Endothelial cell of umbilical vein (primary cell): ENCODE results near the gene TTLL10. TPM values are rescaled to one million over a fixed set of nuclear protein-coding genes. Genes with fewer than 3 reads are reported as not detected.

Experiments used
- BruUV-seq: library from RNA; stranded (reverse); fragments of 400-500 nt; replicated peaks from 2 replicates; lab custom pipeline; 2021; lab: Mats Ljungman, UMichigan
- CTCF ChIA-PET: fragments of 300-600, 350-600 bp; sonication (Branson Sonifier 250); formaldehyde crosslinking; loops from one replicate; lab custom pipeline; 2021; ENCODE audit warnings: antibody characterized with exemption, inconsistent platforms; lab: Charles Lee
- POLR2A ChIA-PET: fragments of 300-600, 350-600 bp; sonication (Branson Sonifier 250); formaldehyde crosslinking; loops from one replicate; lab custom pipeline; 2021; ENCODE audit warnings: antibody characterized with exemption, inconsistent platforms; lab: Charles Lee
- DNase-seq: peaks from one replicate; pipeline ENCODE4 v3.0.0-alpha.2; 2011; ENCODE audit warnings: low read depth, low spot score
- FAIRE-seq: peaks from 2 replicates; lab custom pipeline; 2011; peaks lifted over from hg19 to GRCh38; lab: Jason Lieb, UNC
- H2AFZ ChIP-seq: 2 replicates; pipeline ENCODE4 v1.6.0; 2012; ENCODE audit warnings: low read depth, low read length, control low read depth, inconsistent platforms
- H3K27ac ChIP-seq: 2 replicates; pipeline ENCODE4 v1.5.1; 2011; ENCODE audit warnings: low read depth, mild to moderate bottlenecking, control low read depth, low read length, moderate library complexity; ENCODE audit not compliant: insufficient read depth
- H3K27me3 ChIP-seq, 2 experiments: 2 replicates each; pipeline versions ENCODE4 v1.6.0 to v1.6.1; 2011; ENCODE audit warnings: low read length in 2 of 2, mixed read lengths in 1 of 2; ENCODE audit not compliant: control insufficient read depth in 2 of 2, insufficient read depth in 2 of 2
- H3K36me3 ChIP-seq, 2 experiments: 2 replicates in 1 of 2; 3 replicates in 1 of 2; pipeline ENCODE4 v1.5.1; 2011; ENCODE audit warnings: low read length in 2 of 2, mild to moderate bottlenecking in 1 of 2, moderate library complexity in 1 of 2; ENCODE audit not compliant: control insufficient read depth in 2 of 2, insufficient read depth in 2 of 2; ENCODE audit errors: extremely low read depth in 1 of 2
- H3K4me1 ChIP-seq: 3 replicates; pipeline ENCODE4 v1.5.1; 2011; ENCODE audit warnings: mild to moderate bottlenecking, low read length; ENCODE audit not compliant: control insufficient read depth, insufficient read depth; ENCODE audit errors: extremely low read depth
- H3K4me2 ChIP-seq: 2 replicates; pipeline ENCODE4 v1.6.1; 2011; ENCODE audit warnings: low read length, control low read depth, mixed read lengths; ENCODE audit not compliant: insufficient read depth
- H3K4me3 ChIP-seq, 3 experiments: fragments of 200-600 bp in 1 of 3; sonication (generic), shearing (Covaris generic) in 1 of 3; replicated peaks in 1 of 3; 2 replicates each; pipeline ENCODE4 v1.5.1; 2011 to 2016; ENCODE audit warnings: control low read depth in 3 of 3, low read length in 3 of 3, mild to moderate bottlenecking in 2 of 3, inconsistent platforms in 1 of 3, low read depth in 1 of 3, moderate library complexity in 1 of 3; ENCODE audit not compliant: insufficient read depth in 1 of 3
- H3K79me2 ChIP-seq: 2 replicates; pipeline ENCODE4 v1.6.0; 2012; ENCODE audit warnings: low read length, inconsistent platforms; ENCODE audit not compliant: control insufficient read depth, insufficient read depth
- H3K9ac ChIP-seq: replicated peaks from 2 replicates; pipeline ENCODE3; 2011; ENCODE audit warnings: low read length, control low read depth; ENCODE audit not compliant: insufficient read depth; ENCODE audit errors: extremely low read depth
- H3K9me1 ChIP-seq: replicated peaks from 3 replicates; pipeline ENCODE4 v1.6.0; 2011; ENCODE audit warnings: mild to moderate bottlenecking, low read length; ENCODE audit not compliant: control insufficient read depth, insufficient read depth; ENCODE audit errors: extremely low read depth
- H3K9me3 ChIP-seq: replicated peaks from 2 replicates; pipeline ENCODE4 v1.5.1; 2012; ENCODE audit warnings: low read length, inconsistent platforms; ENCODE audit not compliant: control insufficient read depth, insufficient read depth
- H4K20me1 ChIP-seq: replicated peaks from 2 replicates; pipeline ENCODE3; 2011; ENCODE audit warnings: mild to moderate bottlenecking, low read length; ENCODE audit not compliant: control insufficient read depth, insufficient read depth; ENCODE audit errors: extremely low read depth
- EZH2 ChIP-seq: IDR thresholded peaks from 2 replicates; pipeline ENCODE4 v1.6.1; 2012; ENCODE audit warnings: borderline replicate concordance, low read depth, mild to moderate bottlenecking, moderate library complexity, low read length, inconsistent platforms; ENCODE audit not compliant: severe bottlenecking
- FOS ChIP-seq: IDR thresholded peaks from 2 replicates; pipeline ENCODE4 v1.6.1; 2011; ENCODE audit warnings: mild to moderate bottlenecking, low read length, moderate library complexity, borderline replicate concordance; ENCODE audit not compliant: insufficient read depth
- GATA2 ChIP-seq: IDR thresholded peaks from 2 replicates; pipeline ENCODE4 v1.7.0; 2011; ENCODE audit warnings: low read depth, mild to moderate bottlenecking, moderate library complexity, mixed read lengths, low read length; ENCODE audit not compliant: insufficient read length, insufficient read depth
- JUN ChIP-seq: IDR thresholded peaks from 2 replicates; pipeline ENCODE4 v1.6.1; 2011; ENCODE audit warnings: borderline replicate concordance, low read depth; ENCODE audit not compliant: insufficient read length, insufficient read depth
- MYC ChIP-seq: IDR thresholded peaks from one replicate; pipeline ENCODE4 v1.6.1; 2011; ENCODE audit warnings: mild to moderate bottlenecking, low read depth, low read length
- POLR2A ChIP-seq: IDR thresholded peaks from 2 replicates; pipeline ENCODE4 v1.6.1; 2012; ENCODE audit warnings: low read depth, mild to moderate bottlenecking, control low read depth, low read length
- POLR2AphosphoS5 ChIP-seq: IDR thresholded peaks from 2 replicates; pipeline ENCODE4 v1.6.1; 2012; ENCODE audit warnings: low read depth, mild to moderate bottlenecking, control low read depth, low read length, moderate library complexity; ENCODE audit not compliant: insufficient read depth
- dilution Hi-C: fragments of 300-500 bp; cut with MboI; formaldehyde crosslinking; loops from one replicate; pipeline ENCODE4 v1.15.0; 2019; ENCODE audit warnings: low sequenced_read_pairs; ENCODE audit not compliant: extremely low pct_ligation_motif_present
- intact Hi-C: fragments of 100-400 bp; cut with micrococcal nuclease; formaldehyde crosslinking; loops from one replicate; pipeline ENCODE4 v1.10.0; 2022
- polyA plus RNA-seq, 4 experiments: library from polyadenylated mRNA; depleted of rRNA in 3 of 4; stranded (reverse) in 3 of 4; unstranded in 1 of 4; fragments of >200 nt; gene quantifications; 2 replicates each; pipeline versions ENCODE4 v1.2.1 to v1.2.3, GENCODE V29; 2011 to 2012; ENCODE audit warnings: missing spikeins in 1 of 4
- total RNA-seq: library from RNA; stranded (reverse); gene quantifications from 2 replicates; pipeline ENCODE4 v1.2.3, GENCODE V29; 2021
- TF ChIP-seq, protein P1 (sequence below), 2 donors: IDR thresholded peaks; 1 replicate in 1 of 2; 2 replicates in 1 of 2; pipeline ENCODE4 v1.5.1; 2011; ENCODE audit warnings: low read length in 2 of 2, mild to moderate bottlenecking in 2 of 2, moderate library complexity in 2 of 2, control low read depth in 1 of 2, inconsistent platforms in 1 of 2, low read depth in 1 of 2; ENCODE audit not compliant: insufficient read depth in 1 of 2; ENCODE audit errors: extremely low read depth in 1 of 2
- TF ChIP-seq, protein P2 (sequence below): IDR thresholded peaks from 2 replicates; pipeline ENCODE4 v1.6.1; 2011; ENCODE audit not compliant: insufficient read depth, insufficient read length

TTLL10 gene
- total and polyA plus RNA-seq, 2 donors (not counting 3 experiments of a cell fraction or from before 2014, with no cell fraction given), result not detected

DNA sequence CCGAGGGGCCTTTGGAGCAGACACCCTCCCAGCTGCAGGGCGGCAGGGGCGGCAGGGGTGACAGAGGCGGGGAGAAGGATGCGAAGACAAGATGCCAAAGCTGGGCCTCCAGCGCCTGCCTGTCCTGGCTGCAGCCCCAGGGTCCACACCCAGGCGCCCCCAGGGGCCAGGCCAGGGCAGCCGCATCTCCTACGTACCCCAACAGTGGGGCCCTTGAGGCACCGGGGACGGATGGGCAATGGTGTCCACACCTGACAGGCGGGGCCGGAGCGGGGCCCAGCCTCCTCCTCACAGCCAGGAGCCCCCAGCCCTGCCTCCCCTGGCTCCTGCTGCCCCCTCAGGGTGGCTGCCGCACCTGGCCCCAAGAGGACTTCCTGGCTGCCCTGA lies 65.5 kb downstream of the TTLL10 start:
- Histone ChIP-seq H3K4me1 (no peaks in the 10 kb centered on the region), H3K79me2 (peaks cover 3% of the 10 kb centered on the region), H2AFZ (no peak overlapping the region), H3K9ac (no peak overlapping the region), H4K20me1 (no peaks in the 10 kb centered on the region), H3K9me3 (no peaks in the 10 kb centered on the region), H3K27me3 (no peaks in the 10 kb centered on the region), H3K9me1 (no peaks in the 10 kb centered on the region), H3K4me2 (no peak overlapping the region), H3K4me3 (no peak overlapping the region), H3K27ac (no peak overlapping the region), H3K36me3 (no peaks in the 10 kb centered on the region)
- dilution Hi-C loops, result no loop called here
- CTCF ChIA-PET, result interaction anchor here (1.1 to 1.3 kb wide), 2 partner anchors 51 to 117 kb away, joined by 3 to 9 read pairs; no protein-coding TSS in a partner anchor
- TF ChIP-seq GATA2 (no peak), POLR2A (no peak), FOS (no peak), MYC (no peak), EZH2 (no peak), JUN (no peak), POLR2AphosphoS5 (no peak)
- TF ChIP-seq, protein P1, sequence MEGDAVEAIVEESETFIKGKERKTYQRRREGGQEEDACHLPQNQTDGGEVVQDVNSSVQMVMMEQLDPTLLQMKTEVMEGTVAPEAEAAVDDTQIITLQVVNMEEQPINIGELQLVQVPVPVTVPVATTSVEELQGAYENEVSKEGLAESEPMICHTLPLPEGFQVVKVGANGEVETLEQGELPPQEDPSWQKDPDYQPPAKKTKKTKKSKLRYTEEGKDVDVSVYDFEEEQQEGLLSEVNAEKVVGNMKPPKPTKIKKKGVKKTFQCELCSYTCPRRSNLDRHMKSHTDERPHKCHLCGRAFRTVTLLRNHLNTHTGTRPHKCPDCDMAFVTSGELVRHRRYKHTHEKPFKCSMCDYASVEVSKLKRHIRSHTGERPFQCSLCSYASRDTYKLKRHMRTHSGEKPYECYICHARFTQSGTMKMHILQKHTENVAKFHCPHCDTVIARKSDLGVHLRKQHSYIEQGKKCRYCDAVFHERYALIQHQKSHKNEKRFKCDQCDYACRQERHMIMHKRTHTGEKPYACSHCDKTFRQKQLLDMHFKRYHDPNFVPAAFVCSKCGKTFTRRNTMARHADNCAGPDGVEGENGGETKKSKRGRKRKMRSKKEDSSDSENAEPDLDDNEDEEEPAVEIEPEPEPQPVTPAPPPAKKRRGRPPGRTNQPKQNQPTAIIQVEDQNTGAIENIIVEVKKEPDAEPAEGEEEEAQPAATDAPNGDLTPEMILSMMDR (IDR thresholded peaks at IDR 0.05; ENCODE audit: extremely low read depth in 1 of 2, insufficient read depth in 1 of 2, low read depth in 1 of 2, low read length in 2 of 2), result no peak
- TF ChIP-seq, protein P2, sequence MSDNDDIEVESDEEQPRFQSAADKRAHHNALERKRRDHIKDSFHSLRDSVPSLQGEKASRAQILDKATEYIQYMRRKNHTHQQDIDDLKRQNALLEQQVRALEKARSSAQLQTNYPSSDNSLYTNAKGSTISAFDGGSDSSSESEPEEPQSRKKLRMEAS, result no peak
- intact Hi-C loops, result no loop called here
- POLR2A ChIA-PET, result no interaction called here
- no TSS peak for BruUV-seq
- DNase-seq (no peak), FAIRE-seq (no peak)
